NCI-H128 (cell line): ENCODE results near the gene WDR27.
"Not testable (repeated sequence)": the region's sequence is repeated elsewhere in the genome, so short reads cannot be mapped to it uniquely, and the experiment has no call there.

Experiments
- DNase-seq: peaks from one replicate; lab custom pipeline; 2025; ENCODE audit not compliant: unreplicated experiment; lab: John Stamatoyannopoulos, UW

Gene WDR27

GRCh38 chr6:169618526-169619490 is 83.0 kb downstream of the WDR27 start:
- no peak for DNase-seq

- DNase-seq, result no peak
Observed at GRCh38 chr6:169617562-169617961, 84.3 kb downstream of the WDR27 start.

GRCh38 chr6:169608609-169609008 is 93.2 kb downstream of the WDR27 start:
- DNase-seq, result not testable (repeated sequence)

GRCh38 chr6:169604076-169604475 is 97.8 kb downstream of the WDR27 start:
- no peak for DNase-seq

- not testable (repeated sequence) for DNase-seq
Observed at GRCh38 chr6:169601129-169601528, 100.7 kb downstream of the WDR27 start.

- no peak for DNase-seq
Observed at GRCh38 chr6:169592558-169592957, 109.3 kb downstream of the WDR27 start.

GRCh38 chr6:169591616-169592015 is 110.2 kb downstream of the WDR27 start:
- no peak for DNase-seq

GRCh38 chr6:169590376-169590939 is 111.4 kb downstream of the WDR27 start:
- DNase-seq, result no peak

GRCh38 chr6:169589699-169590257 is 112.1 kb downstream of the WDR27 start:
- peak; percentile 37 for DNase-seq

- peak; percentile 37 for DNase-seq
Observed at GRCh38 chr6:169589293-169589692, 112.5 kb downstream of the WDR27 start.

- DNase-seq, result no peak
Observed at GRCh38 chr6:169587975-169588374, 113.9 kb downstream of the WDR27 start.

- no peak for DNase-seq
Observed at GRCh38 chr6:169583886-169584541, 117.8 kb downstream of the WDR27 start.

- DNase-seq, result no peak
Observed at GRCh38 chr6:169579407-169580111, 122.3 kb downstream of the WDR27 start.

- no peak for DNase-seq
Observed at GRCh38 chr6:169577974-169578373, 123.9 kb downstream of the WDR27 start.

GRCh38 chr6:169577236-169577635 is 124.6 kb downstream of the WDR27 start:
- no peak for DNase-seq

- no peak for DNase-seq
Observed at GRCh38 chr6:169575821-169576220, 126.0 kb downstream of the WDR27 start.

- no peak for DNase-seq
Observed at GRCh38 chr6:169575365-169575764, 126.5 kb downstream of the WDR27 start.

GRCh38 chr6:169574420-169574819 is 127.4 kb downstream of the WDR27 start:
- DNase-seq, result no peak

GRCh38 chr6:169573883-169574282 is 127.9 kb downstream of the WDR27 start:
- no peak for DNase-seq

GRCh38 chr6:169571123-169571962 is 130.5 kb downstream of the WDR27 start:
- no peak for DNase-seq
